Stomach (tissue), 9 donors: ENCODE measurements around the gene ZNF827. TPM values are rescaled to one million over a fixed set of nuclear protein-coding genes. Genes with fewer than 3 reads are reported as not detected.

Source experiments
- DNase-seq, 2 donors: peaks; one replicate each; pipeline versions ENCODE4 v3.0.0 to v3.0.0-alpha.2; 2013 to 2019
- H3K27ac ChIP-seq, 5 donors: fragments of 200-600 bp in 4 of 5; sonication (generic) in 4 of 5; one replicate each; pipeline ENCODE4 v1.5.1; 2013 to 2019; ENCODE audit warnings: mild to moderate bottlenecking in 1 of 5, moderate library complexity in 1 of 5
- H3K27me3 ChIP-seq, 3 donors: fragments of 200-600 bp; sonication (generic); one replicate each; pipeline ENCODE4 v1.5.1; 2017 to 2019; ENCODE audit warnings: mixed run types in 1 of 3
- H3K36me3 ChIP-seq, 4 donors: fragments of 200-600 bp; sonication (generic); 1 replicate in 3 of 4; 2 replicates in 1 of 4; pipeline ENCODE4 v1.5.1; 2016 to 2019
- H3K4me1 ChIP-seq, 4 donors: fragments of 200-600 bp; sonication (generic); one replicate each; pipeline ENCODE4 v1.5.1; 2016 to 2019
- H3K4me3 ChIP-seq, 4 donors: fragments of 200-600 bp; sonication (generic) in 3 of 4; one replicate each; pipeline ENCODE4 v1.5.1; 2016 to 2019; ENCODE audit warnings: mild to moderate bottlenecking in 1 of 4
- H3K9me3 ChIP-seq, 4 donors: fragments of 200-600 bp; sonication (generic); one replicate each; pipeline ENCODE4 v1.5.1; 2016 to 2019
- CTCF ChIP-seq, 7 experiments: fragments of 450-650 bp in 4 of 7; fragments of 200-600 bp in 3 of 7; sonication (generic) in 3 of 7; IDR thresholded peaks; one replicate each; pipeline ENCODE4 v1.5.1; 2016 to 2019; ENCODE audit warnings: antibody characterized with exemption in 7 of 7, control low read depth in 2 of 7, mild to moderate bottlenecking in 1 of 7
- EP300 ChIP-seq: sonication (generic); formaldehyde crosslinking; IDR thresholded peaks from one replicate; pipeline ENCODE4 v1.6.1; 2017; ENCODE audit warnings: antibody characterized with exemption
- POLR2A ChIP-seq, 4 donors: fragments of 450-650 bp; IDR thresholded peaks; one replicate each; pipeline ENCODE4 v1.6.1; 2016; ENCODE audit warnings: antibody characterized with exemption in 4 of 4, control low read depth in 2 of 4, mild to moderate bottlenecking in 1 of 4, moderate library complexity in 1 of 4
- POLR2AphosphoS5 ChIP-seq, 3 donors: sonication (generic); formaldehyde crosslinking; IDR thresholded peaks; one replicate each; pipeline ENCODE4 v1.6.1; 2016; ENCODE audit warnings: antibody characterized with exemption in 3 of 3
- WGBS, 5 donors: extraction: QIAGEN DNeasy Blood & Tissue Kit in 3 of 5; methylation state at CpG; one replicate each; pipeline versions ENCODE4 v1.1.5 to v1.1.7; 2013 to 2018; 5-methylcytosine and 5-hydroxymethylcytosine counted together
- intact Hi-C: fragments of 100-400 bp; cut with DNase I; formaldehyde crosslinking; loops from one replicate; pipeline ENCODE4 v1.15.1; 2023; ENCODE audit warnings: low total_unique reads
- polyA plus RNA-seq, 3 donors: library from polyadenylated mRNA; stranded (reverse); fragments of 200-250 nt; gene quantifications; one replicate each; pipeline ENCODE4 v1.2.3, GENCODE V29; 2013
- total RNA-seq, 5 donors: library from RNA; depleted of rRNA; stranded (reverse); fragments of >200 nt; gene quantifications; one replicate each; pipeline versions ENCODE4 v1.1.0 to v1.2.3, GENCODE V29; 2014 to 2016
- donor health status: healthy with polysubstance abuse.
- donor health status: Bipolar disorder and iron deficiency.
- donor health status: healthy.

Gene ZNF827
- total and polyA plus RNA-seq, 8 donors: 1.7 to 109 (median 13.5) TPM

- H3K27ac ChIP-seq: peak overlapping the region in 1 of 5 donors; percentile 40
- no peaks in the 10 kb centered on the region for H3K27me3 ChIP-seq
- no peak for DNase-seq
- H3K4me1 ChIP-seq: peaks cover 0 to 4% (median 0%) of the 10 kb centered on the region in 4 donors
- H3K36me3 ChIP-seq: peaks cover 11 to 65% (median 38%) of the 10 kb centered on the region in 4 donors
- 81 to 91% (median 89%) methylated on average over 2 of the region's 2 CpGs for WGBS, 5 donors
- H3K4me3 ChIP-seq: no peak overlapping the region
- intact Hi-C loops: no loop called here
- TF ChIP-seq EP300: no peak
- no peak for TF ChIP-seq POLR2A (IDR thresholded peaks at IDR 0.05)
- no peak for TF ChIP-seq CTCF (IDR thresholded peaks at IDR 0.05)
- no peak for TF ChIP-seq POLR2AphosphoS5 (IDR thresholded peaks at IDR 0.05)
- no peaks in the 10 kb centered on the region for H3K9me3 ChIP-seq
These were observed 166.3 kb downstream of the ZNF827 start for GRCh38 chr4:145772347-145772746.

- Histone ChIP-seq H3K36me3 (peaks cover 18 to 58% (median 38%) of the 10 kb centered on the region in 4 donors), H3K27me3 (no peaks in the 10 kb centered on the region), H3K9me3 (no peaks in the 10 kb centered on the region), H3K4me3 (no peak overlapping the region), H3K4me1 (peaks cover 0 to 4% (median 0%) of the 10 kb centered on the region in 4 donors), H3K27ac (no peak overlapping the region)
- WGBS, 5 donors: 89 to 95% (median 91%) methylated on average over 4 of the region's 4 CpGs
- DNase-seq: no peak
- no peak for TF ChIP-seq EP300
- TF ChIP-seq POLR2A (IDR thresholded peaks at IDR 0.05): no peak
- TF ChIP-seq CTCF (IDR thresholded peaks at IDR 0.05): no peak
- TF ChIP-seq POLR2AphosphoS5 (IDR thresholded peaks at IDR 0.05): no peak
- intact Hi-C loops: no loop called here
These were observed 168.5 kb downstream of the ZNF827 start for GRCh38 chr4:145770124-145770523.

- no peak for DNase-seq
- Histone ChIP-seq H3K9me3 (no peaks in the 10 kb centered on the region), H3K36me3 (peaks cover 22 to 58% (median 38%) of the 10 kb centered on the region in 4 donors), H3K27ac (no peak overlapping the region), H3K4me3 (no peak overlapping the region), H3K4me1 (peaks cover 0 to 4% (median 0%) of the 10 kb centered on the region in 4 donors), H3K27me3 (no peaks in the 10 kb centered on the region)
- WGBS, 5 donors: 88 to 97% (median 96%) methylated on average over 2 of the region's 2 CpGs
- TF ChIP-seq POLR2A (IDR thresholded peaks at IDR 0.05) (no peak), POLR2AphosphoS5 (IDR thresholded peaks at IDR 0.05) (no peak), CTCF (IDR thresholded peaks at IDR 0.05) (no peak), EP300 (no peak)
- intact Hi-C loops: no loop called here
These were observed 169.1 kb downstream of the ZNF827 start for GRCh38 chr4:145769450-145770037.

- TF ChIP-seq EP300: no peak
- TF ChIP-seq CTCF (IDR thresholded peaks at IDR 0.05): no peak
- TF ChIP-seq POLR2AphosphoS5 (IDR thresholded peaks at IDR 0.05): no peak
- TF ChIP-seq POLR2A (IDR thresholded peaks at IDR 0.05): no peak
- H3K4me1 ChIP-seq: peaks cover 0 to 4% (median 0%) of the 10 kb centered on the region in 4 donors
- intact Hi-C loops: no loop called here
- no peak for DNase-seq
- H3K9me3 ChIP-seq: no peaks in the 10 kb centered on the region
- H3K27me3 ChIP-seq: no peaks in the 10 kb centered on the region
- no peak overlapping the region for H3K27ac ChIP-seq
- H3K36me3 ChIP-seq: peaks cover 21 to 62% (median 51%) of the 10 kb centered on the region in 4 donors
- H3K4me3 ChIP-seq: no peak overlapping the region
- 88 to 97% (median 97%) methylated on average over 5 of the region's 5 CpGs for WGBS, 5 donors
These were observed 172.3 kb downstream of the ZNF827 start for GRCh38 chr4:145766273-145766672.
